ENCODE results near the gene HEATR9. TPM values are rescaled to one million over a fixed set of nuclear protein-coding genes. Genes with fewer than 3 reads are reported as not detected.

HEATR9 gene
- total and polyA plus RNA-seq, 4 donors: 0.08 TPM; not detected in 3

GRCh38 chr17:35866341-35866950 lies 2.2 kb downstream of the HEATR9 start:
- no peaks in the 10 kb centered on the region for H3K9me3 ChIP-seq (ENCODE audit: control insufficient read depth in 4 of 4, low read length in 3 of 4)
- no peaks in the 10 kb centered on the region for H3K27me3 ChIP-seq (ENCODE audit: control insufficient read depth in 4 of 4, insufficient read depth in 4 of 4, low read length in 3 of 4)
- DNase-seq (ENCODE audit: low spot score): no peak
- H3K27ac ChIP-seq (ENCODE audit: low read depth in 1 of 2, low read length in 2 of 2): no peak overlapping the region
- H3K36me3 ChIP-seq (ENCODE audit: control insufficient read depth in 4 of 4, insufficient read depth in 3 of 4, low read depth in 1 of 4, low read length in 3 of 4): no peaks in the 10 kb centered on the region
- no peak for TF ChIP-seq RXRA (IDR thresholded peaks at IDR 0.05)
- no peak for TF ChIP-seq JUND (IDR thresholded peaks at IDR 0.05)
- no peak for TF ChIP-seq FOXA2 (IDR thresholded peaks at IDR 0.05)
- TF ChIP-seq GABPA (IDR thresholded peaks at IDR 0.05 in 1 of 2, conservative IDR thresholded peaks at IDR 0.05 in 1 of 2): no peak
- TF ChIP-seq ZBTB33 (IDR thresholded peaks at IDR 0.05): no peak
- no peak for TF ChIP-seq HNF4G (IDR thresholded peaks at IDR 0.05)
- TF ChIP-seq REST (IDR thresholded peaks at IDR 0.05): no peak
- no peak for TF ChIP-seq HNF4A (conservative IDR thresholded peaks at IDR 0.05)
- TF ChIP-seq NR2F2 (IDR thresholded peaks at IDR 0.05): no peak
- TF ChIP-seq CTCF (IDR thresholded peaks at IDR 0.05; ENCODE audit: low read depth, low read length, missing input control): no peak
- no peak for TF ChIP-seq RAD21 (IDR thresholded peaks at IDR 0.05)
- no peak for TF ChIP-seq EGR1 (IDR thresholded peaks at IDR 0.05; ENCODE audit: low read depth in 2 of 2)
- no peak for TF ChIP-seq FOXA1 (IDR thresholded peaks at IDR 0.05)
- TF ChIP-seq ATF3 (IDR thresholded peaks at IDR 0.05): no peak
- TF ChIP-seq MAX (IDR thresholded peaks at IDR 0.05): no peak
- H3K4me3 ChIP-seq (ENCODE audit: low read depth in 1 of 3, low read length in 3 of 3): no peak overlapping the region
- 98% methylated on average over 1 of the region's 1 CpG for WGBS
- H3K9ac ChIP-seq (ENCODE audit: low read depth in 1 of 2, low read length in 2 of 2): no peak overlapping the region
- H3K4me1 ChIP-seq (ENCODE audit: control insufficient read depth in 4 of 4, insufficient read depth in 4 of 4, low read length in 3 of 4): no peaks in the 10 kb centered on the region
